GM19328 (cell line): Measurements from ENCODE around the gene PNLIPRP2.

Source experiments
- ATAC-seq: cut with Tn5 transposase; IDR thresholded peaks from one replicate; pipeline ENCODE4 v1.9.1; 2021; ENCODE audit warnings: mild to moderate bottlenecking, moderate library complexity; ENCODE audit not compliant: unreplicated experiment

Gene PNLIPRP2

GRCh38 chr10:116679351-116679750 lies 58.6 kb downstream of the PNLIPRP2 start:
- no peak for ATAC-seq

- no peak for ATAC-seq
Measured at GRCh38 chr10:116683166-116683565, 62.4 kb downstream of the PNLIPRP2 start.

GRCh38 chr10:116683821-116684220 lies 63.1 kb downstream of the PNLIPRP2 start:
- ATAC-seq = no peak

- no peak for ATAC-seq
Measured at GRCh38 chr10:116684781-116685180, 64.0 kb downstream of the PNLIPRP2 start.

- no peak for ATAC-seq
Measured at GRCh38 chr10:116685807-116686206, 65.1 kb downstream of the PNLIPRP2 start.

GRCh38 chr10:116686632-116687031 lies 65.9 kb downstream of the PNLIPRP2 start:
- ATAC-seq = no peak

GRCh38 chr10:116687633-116688032 lies 66.9 kb downstream of the PNLIPRP2 start:
- ATAC-seq = no peak

- ATAC-seq = no peak
Measured at GRCh38 chr10:116688241-116688711, 67.5 kb downstream of the PNLIPRP2 start.

GRCh38 chr10:116688741-116689495 lies 68.2 kb downstream of the PNLIPRP2 start:
- ATAC-seq = no peak

- ATAC-seq = no peak
Measured at GRCh38 chr10:116689744-116690143, 69.0 kb downstream of the PNLIPRP2 start.

- ATAC-seq = no peak
Measured at GRCh38 chr10:116690356-116691322, 69.9 kb downstream of the PNLIPRP2 start.

GRCh38 chr10:116691635-116692034 lies 70.9 kb downstream of the PNLIPRP2 start:
- ATAC-seq = no peak

GRCh38 chr10:116692225-116692624 lies 71.5 kb downstream of the PNLIPRP2 start:
- ATAC-seq = no peak

GRCh38 chr10:116694243-116694926 lies 73.6 kb downstream of the PNLIPRP2 start:
- no peak for ATAC-seq
